GM19238 (cell line): ENCODE results near the gene GNAL.

Experiments used
- DNase-seq: peaks from one replicate; pipeline ENCODE4 v3.0.0; 2011; ENCODE audit warnings: low spot score; ENCODE audit not compliant: insufficient read length

The GNAL gene

DNA sequence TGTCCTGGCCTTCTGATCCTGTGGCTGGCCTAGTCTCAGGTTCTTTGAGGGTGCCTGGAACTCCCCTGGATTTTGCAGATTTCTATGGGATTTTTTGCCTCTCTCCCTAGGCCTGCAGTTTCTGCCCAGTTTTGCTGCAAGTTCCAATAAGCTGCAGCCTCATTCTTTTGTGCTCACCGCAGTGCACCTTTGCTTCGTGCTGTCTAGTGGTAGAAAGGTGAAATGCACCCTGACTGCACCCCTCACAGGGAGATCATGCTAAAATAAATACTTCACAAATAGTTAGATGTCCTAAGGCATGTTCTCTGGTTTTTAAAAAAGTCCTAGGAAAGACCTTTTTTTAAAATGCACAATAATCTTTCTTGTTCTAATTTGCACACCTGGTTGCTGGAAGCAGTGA lies 72.5 kb downstream of the GNAL start:
- no peak for DNase-seq

DNA sequence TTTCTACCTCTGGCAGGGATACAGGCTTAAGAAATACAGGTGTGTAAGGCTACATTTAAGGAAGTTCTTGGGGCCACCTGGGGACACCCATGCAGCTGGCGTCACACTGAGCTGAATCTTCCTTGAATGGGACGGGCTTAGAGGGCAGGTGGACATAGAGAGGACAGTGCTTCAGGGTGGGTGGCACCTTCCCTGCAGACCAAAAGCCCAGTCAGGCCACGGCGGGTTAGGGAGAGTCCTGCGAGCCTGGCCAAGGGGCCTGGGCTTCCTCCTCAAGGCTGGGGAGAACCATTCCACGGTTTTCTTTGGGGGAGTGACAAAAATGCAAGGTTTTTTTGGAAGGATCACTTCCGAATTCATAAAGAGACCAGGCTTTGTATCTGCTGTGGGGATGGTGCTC lies 73.4 kb downstream of the GNAL start:
- no peak for DNase-seq

DNA sequence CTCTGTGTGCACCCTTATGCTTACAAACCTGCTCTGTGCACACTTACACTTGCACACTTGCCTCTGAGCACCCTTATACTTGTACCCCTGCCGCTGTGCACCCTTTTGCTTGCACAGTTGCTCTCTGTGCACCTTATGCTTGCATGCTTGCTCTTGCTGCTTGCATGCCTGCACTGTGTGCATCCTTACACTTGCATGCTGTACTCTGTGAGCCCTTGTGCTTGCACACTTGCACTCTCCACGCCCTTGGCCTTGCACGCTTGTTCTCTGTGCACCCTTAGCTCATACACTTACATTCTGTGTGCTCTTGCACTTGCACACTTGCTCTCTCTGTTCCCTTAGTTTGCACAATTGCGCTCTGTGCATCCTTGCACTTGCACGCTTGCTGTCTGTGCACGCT lies 78.3 kb downstream of the GNAL start:
- no peak for DNase-seq

DNA sequence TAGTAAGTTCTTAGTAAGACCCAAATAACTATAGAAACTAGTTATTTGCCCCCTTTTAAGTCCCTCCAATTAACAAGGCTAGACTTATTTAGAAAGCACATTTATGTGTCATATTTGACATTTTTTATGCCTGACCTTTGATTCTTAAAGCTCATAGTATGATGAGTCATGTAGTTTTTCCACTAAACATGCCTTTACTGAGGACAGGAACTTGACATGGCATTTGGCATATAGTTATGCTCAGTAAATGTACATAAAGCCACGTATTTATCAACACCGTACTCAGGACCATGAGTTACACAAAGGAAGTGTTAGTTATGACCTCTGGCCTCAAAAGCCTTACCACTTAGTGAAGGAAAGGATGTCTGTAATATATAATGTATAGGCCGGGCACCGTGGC lies 78.9 kb downstream of the GNAL start:
- DNase-seq: no peak

DNA sequence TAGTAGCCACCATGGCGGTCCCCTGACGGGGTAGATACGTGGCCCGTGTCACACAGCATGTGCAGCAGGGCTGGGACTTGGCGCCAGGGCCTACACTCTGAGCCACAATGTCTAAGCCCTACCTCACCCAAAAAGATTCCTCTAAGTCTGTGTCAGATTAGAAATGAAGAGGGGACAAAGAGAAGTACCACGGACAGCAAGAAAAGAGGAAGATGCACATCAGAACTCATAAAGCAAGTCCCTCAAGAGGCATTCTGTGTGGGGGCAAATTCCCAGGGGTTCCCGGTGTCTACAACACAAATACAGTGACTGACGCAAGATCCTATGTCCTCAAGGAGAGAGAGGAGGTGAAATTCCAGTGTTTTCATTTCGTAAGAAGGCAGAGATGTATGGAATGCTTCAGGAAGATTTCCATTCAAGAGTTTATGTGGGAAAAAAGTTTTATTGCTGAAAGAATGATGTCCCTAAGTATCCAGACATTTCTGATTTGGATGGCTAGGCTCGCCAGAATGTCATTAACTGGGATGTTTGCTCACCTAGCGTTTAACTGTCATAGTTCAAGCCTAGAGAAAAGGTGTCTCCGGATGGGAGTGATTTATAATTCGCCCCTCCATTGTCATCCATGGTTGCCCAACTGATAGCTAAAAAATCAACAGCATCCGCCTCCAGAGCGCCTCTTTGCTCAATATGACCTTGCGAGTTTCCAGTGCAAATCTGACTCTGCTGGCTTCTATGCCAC lies 86.5 kb downstream of the GNAL start:
- no peak for DNase-seq

DNA sequence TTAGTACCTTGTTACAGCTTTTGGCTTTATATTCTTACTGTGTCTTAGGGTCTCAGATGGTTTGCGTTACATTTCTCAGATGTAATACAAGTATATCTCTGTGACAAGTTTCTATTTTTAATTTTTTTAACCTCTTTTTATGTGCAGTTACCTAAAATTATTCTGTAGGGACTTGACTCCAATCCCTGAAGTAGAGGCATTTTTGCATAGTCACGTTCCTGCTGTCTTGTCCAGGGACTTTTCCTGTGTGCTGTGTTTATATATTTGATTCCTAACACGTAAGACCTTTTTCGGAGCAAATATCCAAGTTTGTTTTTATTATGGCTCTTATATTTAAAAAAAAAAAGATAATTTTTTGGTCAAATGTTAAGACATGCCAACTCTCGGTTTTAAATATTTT lies 91.0 kb downstream of the GNAL start:
- DNase-seq: no peak

DNA sequence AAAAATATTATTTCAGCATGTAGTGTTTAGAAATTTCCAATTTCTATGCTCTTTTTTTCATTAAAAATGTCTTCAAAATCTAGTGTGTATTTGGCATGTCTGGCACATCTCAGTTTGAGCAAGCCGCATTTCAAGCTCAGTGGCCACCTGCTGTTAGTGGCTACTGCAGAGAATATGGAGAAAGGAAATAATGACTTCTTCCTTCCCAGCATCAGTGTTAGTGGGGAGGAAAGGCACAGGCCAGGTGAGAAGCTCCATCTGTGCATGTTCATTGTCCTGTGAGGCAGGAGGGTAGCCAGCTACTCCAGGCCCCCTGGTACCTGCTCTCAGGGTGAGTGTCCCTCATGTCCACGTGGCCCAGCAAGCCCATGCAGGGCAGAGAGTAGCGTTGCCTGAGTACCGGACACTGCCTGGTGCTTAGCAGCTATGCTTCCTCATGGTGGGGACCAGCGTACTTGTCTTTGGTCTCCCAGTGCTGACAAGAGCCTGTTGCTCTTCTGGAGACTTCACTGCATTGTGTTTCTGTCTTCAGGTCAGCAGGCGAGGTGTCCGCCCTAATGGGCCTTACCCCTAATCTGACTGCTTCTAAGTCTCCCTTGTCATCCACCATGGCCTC lies 94.8 kb downstream of the GNAL start:
- DNase-seq: no peak

DNA sequence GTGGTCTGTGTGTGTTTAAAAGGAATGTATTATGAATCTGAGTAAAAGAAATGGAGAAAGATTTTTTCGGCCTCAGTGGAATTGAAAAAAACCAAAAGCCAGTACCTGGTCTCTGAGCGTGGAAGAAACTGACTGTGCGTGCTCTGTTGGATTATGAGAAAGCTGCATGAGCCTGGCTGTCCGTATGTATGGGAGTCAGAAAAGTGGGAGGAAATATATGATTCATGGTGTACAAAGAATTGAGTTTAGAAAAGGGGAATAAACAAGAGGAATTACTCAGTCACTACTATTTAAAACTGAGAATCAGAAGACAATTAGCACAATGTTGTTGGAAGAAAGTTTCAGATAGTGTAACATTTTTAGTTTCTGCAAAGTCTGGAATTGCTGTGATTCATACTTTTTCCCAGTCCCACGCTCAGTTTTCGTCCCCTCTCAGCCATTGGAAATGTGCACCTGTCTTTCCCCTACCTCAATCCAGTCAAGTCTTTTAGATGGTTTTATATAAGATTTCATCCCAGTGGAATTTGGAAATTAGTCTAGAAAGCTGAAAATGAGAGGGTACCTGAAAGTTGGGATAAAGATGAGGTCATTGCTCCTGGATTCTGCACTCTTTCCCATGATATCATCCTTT lies 95.7 kb downstream of the GNAL start:
- DNase-seq: no peak

DNA sequence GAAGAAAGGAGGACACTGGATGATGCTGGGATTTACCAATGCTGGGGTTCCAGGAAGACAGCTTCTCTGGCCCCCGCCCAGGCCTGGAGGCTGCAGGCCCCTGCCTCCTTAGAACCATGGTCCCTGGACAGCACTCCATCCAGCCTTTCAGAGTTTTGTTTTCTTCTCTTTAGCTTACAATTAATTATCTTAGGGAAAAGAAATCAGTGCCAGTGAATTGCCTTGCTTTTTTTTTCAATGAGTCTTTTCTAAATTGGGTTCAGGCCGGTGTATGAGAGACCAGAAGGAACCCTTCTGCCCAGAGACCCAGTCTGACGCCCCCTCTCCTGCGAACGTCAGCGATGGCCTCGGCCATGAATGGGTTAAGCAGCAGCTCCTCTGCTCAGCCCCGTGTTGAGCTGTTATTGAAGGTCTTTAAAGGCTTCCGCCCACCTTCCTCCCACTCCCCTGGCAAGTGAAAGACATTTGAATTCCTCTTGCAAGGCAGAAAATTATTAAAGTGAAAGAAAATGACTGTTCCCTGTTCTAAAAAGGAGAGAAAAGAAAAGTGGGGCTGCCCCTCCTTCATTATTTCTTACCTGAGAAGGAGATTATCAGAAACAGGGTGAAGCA lies 96.5 kb downstream of the GNAL start:
- DNase-seq: no peak

DNA sequence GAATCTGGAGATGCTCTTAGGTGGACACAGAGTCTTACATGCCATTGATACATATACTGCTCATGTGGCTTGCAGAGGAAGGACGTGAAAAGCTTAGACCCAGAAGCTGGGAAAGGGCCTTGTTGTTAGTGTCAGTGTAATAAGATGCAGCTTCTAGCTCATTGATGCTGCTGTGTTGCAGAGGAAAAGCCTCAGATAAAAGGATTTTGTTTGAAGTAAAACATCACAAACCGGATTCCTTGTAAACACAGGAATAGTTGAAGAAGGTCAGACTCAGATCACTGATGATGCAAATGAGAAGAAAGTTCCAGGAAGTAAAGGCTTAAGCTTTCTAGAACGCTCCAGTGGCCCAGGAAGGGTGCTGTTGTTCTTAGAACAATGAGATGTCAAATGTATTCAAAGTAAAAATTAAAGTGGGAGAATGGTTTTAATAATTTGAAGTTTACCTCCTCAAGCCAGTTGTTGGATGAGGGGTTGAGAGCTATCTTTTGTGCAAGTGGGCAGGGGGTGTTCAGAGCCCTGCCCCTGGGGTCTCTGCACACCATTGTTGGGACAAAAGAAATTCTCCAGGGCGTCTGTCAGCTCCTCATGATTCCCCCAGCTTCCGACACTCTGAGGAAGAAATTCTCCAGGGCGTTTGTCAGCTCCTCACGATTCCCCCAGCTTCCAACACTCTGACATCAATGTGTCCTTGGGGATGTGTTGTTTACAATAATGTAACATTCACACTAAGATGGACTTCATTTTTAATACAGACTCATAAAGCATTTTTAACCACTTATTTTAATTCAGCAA lies 100.8 kb downstream of the GNAL start:
- DNase-seq: no peak

DNA sequence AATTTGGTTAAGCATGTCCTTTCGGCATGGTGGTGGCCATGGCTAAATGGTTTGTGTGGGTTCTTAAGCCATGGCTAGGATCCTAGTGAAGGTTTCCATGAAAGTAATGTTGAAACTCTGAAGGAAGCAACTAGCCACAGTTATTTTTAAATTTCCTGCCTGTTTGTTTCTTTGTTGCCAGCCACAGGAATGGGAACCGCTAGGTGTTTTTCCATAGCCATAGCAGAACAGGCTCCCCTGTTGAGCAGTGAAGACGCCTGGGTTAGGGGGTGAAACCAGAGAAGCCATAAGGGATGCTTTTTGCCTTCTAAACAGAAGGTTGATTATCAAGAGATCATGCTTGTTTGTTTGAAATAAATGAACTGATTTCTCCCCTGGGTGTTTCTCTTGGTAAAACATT lies 102.1 kb downstream of the GNAL start:
- DNase-seq: no peak

DNA sequence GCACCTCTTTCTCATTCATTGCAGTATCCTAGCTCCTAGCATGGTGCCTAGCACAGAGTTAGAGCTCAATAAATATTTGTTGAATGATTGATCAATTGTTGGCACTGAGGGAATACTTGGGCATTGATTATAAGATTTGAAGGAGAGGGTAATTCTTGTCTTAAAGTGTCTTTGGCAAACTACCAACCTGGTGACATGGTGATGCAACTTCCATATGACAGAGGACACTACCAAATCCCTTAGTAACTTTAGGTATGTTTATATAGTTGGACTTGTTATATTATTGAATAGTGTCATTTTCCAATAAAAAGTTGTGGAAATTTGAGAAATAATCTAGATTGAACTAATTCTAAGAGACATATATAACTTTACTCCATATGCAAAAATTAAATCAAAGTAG lies 103.6 kb downstream of the GNAL start:
- no peak for DNase-seq

DNA sequence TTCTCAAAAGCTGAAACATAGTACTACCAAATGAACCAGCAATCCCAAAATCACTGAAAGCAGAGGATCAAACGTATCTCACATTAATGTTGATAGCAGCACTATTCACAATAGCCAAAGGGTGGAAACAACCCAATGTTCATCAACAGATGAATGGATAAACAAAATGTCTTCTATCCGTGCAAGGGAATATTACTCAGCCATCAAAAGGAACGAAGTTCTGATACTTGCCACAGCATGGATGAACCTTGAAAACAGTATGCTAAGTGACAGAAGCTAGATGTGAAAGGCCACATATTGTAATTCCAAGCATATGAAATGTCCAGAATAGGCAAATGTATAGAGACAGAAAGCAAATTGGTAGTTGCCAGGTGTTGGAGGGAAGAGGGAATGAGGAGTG lies 105.1 kb downstream of the GNAL start:
- DNase-seq: no peak

DNA sequence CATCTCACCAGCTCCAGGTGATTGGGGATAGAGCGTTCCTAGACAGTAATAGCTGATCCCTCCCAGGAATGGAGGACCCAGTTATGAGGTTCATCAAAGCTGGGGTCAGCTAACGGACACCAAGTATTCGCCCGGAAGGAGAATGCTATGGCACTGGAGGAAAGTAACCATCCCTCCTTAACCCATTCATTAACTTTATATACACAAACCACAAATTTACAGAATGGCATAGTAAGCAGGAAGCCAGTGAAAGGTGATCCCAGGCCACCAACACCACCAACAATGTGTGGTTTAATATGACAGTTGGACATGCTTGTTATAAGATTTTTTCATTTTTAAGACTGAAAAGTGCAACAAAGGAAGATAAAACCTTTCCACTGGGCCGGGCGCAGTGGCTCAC lies 106.9 kb downstream of the GNAL start:
- no peak for DNase-seq

DNA sequence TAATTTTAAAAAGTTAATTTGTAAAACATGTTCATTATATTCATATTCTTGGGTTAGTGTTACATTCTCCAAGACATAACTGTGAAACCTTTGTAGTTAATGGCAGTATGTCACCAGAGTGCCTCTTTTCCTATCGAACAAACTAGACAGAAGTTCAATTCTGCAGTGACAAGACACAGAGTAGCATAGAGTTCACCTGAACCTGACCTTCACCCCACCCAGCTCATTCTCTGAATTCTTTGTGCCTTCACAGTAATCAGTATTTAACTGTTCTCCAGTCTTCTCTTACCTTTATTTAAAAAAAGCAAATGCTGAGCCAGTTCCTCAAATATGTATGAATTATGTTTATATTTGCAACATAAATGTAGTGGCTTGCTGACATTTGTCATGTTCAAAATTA lies 109.2 kb downstream of the GNAL start:
- no peak for DNase-seq

DNA sequence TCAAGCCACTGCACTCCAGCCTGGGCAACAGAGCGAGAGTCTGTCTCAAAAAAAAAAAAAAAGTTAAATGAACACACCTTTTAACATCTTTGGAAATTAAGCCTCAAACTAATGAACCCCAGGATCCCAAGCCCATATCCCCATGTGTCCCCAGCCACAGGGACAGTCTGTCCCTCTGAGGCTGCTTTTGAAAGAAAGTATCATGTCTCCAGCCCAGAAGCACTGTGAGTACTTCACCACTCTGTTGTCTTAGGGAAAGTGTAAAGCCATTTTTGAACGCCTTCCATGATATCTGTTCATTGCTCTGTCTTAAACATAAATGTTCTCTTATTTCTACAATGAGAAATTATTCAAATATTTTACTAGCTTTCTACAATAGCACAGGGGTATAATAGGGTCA lies 110.0 kb downstream of the GNAL start:
- DNase-seq: no peak

DNA sequence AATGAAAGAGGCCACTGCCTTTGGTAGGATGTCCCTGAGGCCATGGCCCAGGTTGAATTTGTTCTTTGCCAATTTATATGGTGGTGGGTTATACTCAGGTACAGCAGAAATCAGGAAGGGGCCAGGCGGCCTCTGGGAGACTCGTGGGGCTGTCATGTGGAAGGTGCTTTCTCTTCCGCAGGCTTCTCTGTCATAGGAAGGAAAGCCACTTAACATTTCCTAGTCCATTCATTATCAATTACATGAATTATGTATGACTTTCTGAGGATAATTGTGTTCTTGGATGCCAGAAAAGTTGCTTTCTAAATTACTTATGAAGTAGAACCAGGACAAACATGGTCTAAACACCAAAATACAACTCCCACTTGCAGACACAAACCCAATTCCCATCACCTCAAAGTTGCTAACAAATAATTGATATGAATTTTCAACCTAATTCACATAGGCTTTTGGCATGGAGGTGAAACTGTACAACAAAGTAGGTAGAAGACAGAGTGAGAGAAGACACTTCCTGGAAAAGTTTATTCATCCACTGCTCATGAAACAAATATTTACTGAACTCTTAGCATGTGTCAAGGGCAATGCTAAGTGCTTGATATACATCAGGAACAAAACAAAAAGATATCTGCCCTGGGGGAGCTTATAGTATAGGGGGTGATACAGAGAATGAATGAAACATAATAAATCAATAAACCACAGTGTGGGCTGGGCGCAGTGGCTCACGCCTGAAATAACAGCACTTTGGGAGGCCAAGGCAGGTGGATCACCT lies 111.7 kb downstream of the GNAL start:
- no peak for DNase-seq

DNA sequence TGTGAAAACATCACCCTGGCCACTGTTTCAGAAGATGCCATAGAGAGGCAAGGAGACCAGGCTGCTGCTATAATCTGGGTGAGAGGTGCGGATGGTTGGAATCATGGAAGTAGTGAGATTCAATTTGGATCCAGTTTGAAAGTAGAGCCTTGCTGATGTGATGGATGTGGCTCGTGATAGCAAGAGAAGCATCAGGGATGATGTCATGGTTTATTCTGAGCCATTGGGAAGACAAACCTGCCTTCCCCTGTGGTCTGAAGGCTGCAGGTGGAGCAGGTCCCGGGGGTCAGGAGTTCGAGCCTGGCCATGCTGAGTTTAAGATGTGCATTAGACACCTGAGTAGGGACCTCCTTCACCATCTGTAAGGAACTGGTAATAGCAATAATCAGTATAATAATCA lies 112.5 kb downstream of the GNAL start:
- DNase-seq: no peak

DNA sequence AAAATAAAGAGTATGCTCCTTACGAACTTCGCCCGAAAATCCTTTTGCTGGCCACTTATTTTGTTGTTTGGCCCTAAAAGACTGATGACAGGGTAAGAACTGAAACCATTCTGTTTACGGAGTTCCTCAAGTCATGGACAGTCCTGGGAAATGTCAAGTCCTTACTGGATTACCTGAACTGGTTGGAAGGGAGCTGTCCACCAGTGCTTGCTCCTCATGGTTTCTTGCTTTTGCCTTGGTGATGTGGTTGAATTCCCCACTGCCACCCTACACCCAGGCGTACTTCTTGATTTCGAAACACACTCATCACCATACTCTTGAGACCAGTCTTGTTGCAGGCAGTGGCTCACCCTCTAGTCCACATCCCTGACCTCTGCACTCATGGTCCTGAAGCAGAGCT lies 113.1 kb downstream of the GNAL start:
- DNase-seq: no peak

DNA sequence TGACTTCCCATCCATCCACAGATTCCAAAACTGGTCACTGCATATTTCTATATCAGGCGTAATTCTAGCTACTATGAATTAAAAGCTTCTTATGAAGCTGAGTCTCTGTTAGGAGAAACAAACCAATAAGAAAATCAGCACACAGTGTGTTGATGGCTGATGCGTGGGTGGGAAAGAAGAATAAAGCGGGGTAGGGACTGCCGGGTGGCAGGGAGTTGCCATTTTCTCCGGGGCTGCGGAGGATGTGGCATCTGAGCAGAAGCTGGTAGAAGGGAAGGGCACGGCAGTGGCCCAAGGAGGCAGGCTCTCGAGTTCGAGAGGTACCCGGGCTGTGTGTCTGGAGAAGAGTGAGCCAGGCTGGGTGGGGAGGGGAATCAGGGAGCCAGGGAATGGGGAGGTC lies 113.5 kb downstream of the GNAL start:
- no peak for DNase-seq

DNA sequence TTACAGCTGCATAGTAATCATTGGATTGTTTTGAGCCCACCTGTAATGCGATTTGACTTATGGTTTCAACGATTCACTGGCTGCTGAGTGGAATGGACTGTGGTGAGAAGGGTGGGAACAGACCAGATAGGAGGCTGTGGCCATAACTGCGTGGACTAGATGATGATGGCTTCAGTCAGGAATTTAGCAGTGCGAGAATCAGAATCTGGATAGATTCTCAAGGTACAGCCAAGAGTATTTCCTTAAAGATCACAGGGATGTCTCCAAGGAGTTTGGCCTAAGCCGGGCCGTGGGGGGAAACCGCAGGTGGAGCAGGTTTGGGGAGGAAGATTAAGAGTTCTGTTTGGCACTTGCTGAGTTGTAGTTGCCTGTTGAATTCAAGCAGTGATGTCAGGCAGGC lies 118.2 kb downstream of the GNAL start:
- no peak for DNase-seq
